Karpas-422 (cell line): ENCODE results near the gene PASD1. TPM values are rescaled to one million over a fixed set of nuclear protein-coding genes. Genes with fewer than 3 reads are reported as not detected.
A peak's percentile ranks its signal among the peaks of the same experiment; 100 is the strongest.
"Not testable (repeated sequence)": the region's sequence is repeated elsewhere in the genome, so short reads cannot be mapped to it uniquely, and the experiment has no call there.

ENCODE experiments used
- DNase-seq: peaks from one replicate; pipeline ENCODE4 v3.0.0-alpha.2; 2015
- H2AFZ ChIP-seq: fragments of 200-600 bp; sonication (generic); 2 replicates; pipeline ENCODE4 v1.6.1; 2014; ENCODE audit warnings: antibody characterized with exemption, low read length, mixed read lengths
- H3K27ac ChIP-seq: fragments of 200-600 bp; sonication (generic); 2 replicates; pipeline ENCODE4 v1.5.1; 2014; ENCODE audit warnings: mild to moderate bottlenecking, low read length, moderate library complexity
- H3K27me3 ChIP-seq: fragments of 200-600 bp; sonication (generic); 2 replicates; pipeline ENCODE4 v1.6.1; 2014; ENCODE audit warnings: low read length, mixed read lengths
- H3K36me3 ChIP-seq: fragments of 200-600 bp; sonication (generic); 2 replicates; pipeline ENCODE4 v1.6.1; 2014; ENCODE audit warnings: low read length, mixed read lengths; ENCODE audit not compliant: insufficient read depth
- H3K4me1 ChIP-seq: fragments of 200-600 bp; sonication (generic); 2 replicates; pipeline ENCODE4 v1.6.1; 2014; ENCODE audit warnings: mild to moderate bottlenecking, low read length, mixed read lengths
- H3K4me2 ChIP-seq: fragments of 200-600 bp; sonication (generic); 2 replicates; pipeline ENCODE4 v1.6.1; 2014; ENCODE audit warnings: low read length, low read depth, mild to moderate bottlenecking; ENCODE audit not compliant: poor library complexity, severe bottlenecking
- H3K4me3 ChIP-seq: fragments of 200-600 bp; sonication (generic); 2 replicates; pipeline ENCODE4 v1.5.1; 2014; ENCODE audit warnings: mild to moderate bottlenecking, antibody characterized with exemption, low read length, mixed read lengths
- H3K79me2 ChIP-seq: fragments of 200-600 bp; sonication (generic); 2 replicates; pipeline ENCODE4 v1.6.1; 2014; ENCODE audit warnings: mild to moderate bottlenecking, low read length, mixed read lengths
- H3K9ac ChIP-seq: fragments of 200-600 bp; sonication (generic); 2 replicates; pipeline ENCODE4 v1.6.0; 2014; ENCODE audit warnings: low read length
- H3K9me2 ChIP-seq: fragments of 200-600 bp; sonication (generic), shearing (Covaris generic); replicated peaks from 2 replicates; pipeline ENCODE4 v1.6.0; 2014; ENCODE audit warnings: mild to moderate bottlenecking, low read length, moderate library complexity; ENCODE audit not compliant: insufficient read depth
- H3K9me3 ChIP-seq: fragments of 300-700, 200-600 bp; sonication (generic); 2 replicates; pipeline ENCODE4 v1.6.1; 2014; ENCODE audit warnings: low read length, mixed read lengths
- H4K20me1 ChIP-seq: fragments of 200-600 bp; sonication (generic); 2 replicates; pipeline ENCODE4 v1.6.1; 2014; ENCODE audit warnings: mild to moderate bottlenecking, antibody characterized with exemption, low read length, low read depth; ENCODE audit not compliant: insufficient read depth
- total RNA-seq: library from RNA; depleted of rRNA; stranded (reverse); fragments of >200 nt; shearing (Covaris generic); gene quantifications from 2 replicates; pipeline ENCODE4 v1.2.3, GENCODE V29; 2014; ENCODE audit warnings: low replicate concordance

Gene PASD1
- total RNA-seq, 1 experiment from 2014 or later, result not detected

DNA sequence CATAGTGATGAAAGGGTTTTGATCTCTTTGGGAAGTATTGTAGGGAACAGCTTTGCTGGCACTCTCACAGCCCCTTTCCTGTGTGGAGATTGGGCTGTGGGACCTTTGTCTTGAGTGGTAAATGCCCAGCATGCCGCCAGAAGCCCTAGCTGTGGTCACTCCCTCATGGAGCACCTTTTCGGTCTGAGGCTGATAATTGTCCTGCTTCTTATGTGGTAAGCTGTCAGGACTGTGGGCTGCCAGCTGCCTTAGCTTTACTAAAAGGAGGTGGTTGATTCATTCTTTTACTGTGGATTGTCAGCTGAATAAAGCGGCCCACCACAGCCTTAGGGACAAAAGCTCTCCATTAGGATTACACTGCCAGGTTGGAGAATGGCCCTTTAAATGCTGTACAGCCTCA lies 7.1 kb downstream of the PASD1 start:
- no peak for DNase-seq
- Histone ChIP-seq H3K27me3 (no peaks in the 10 kb centered on the region), H2AFZ (no peak overlapping the region), H3K4me3 (no peak overlapping the region), H4K20me1 (no peaks in the 10 kb centered on the region), H3K9me2 (no peaks in the 10 kb centered on the region), H3K4me1 (no peaks in the 10 kb centered on the region), H3K4me2 (no peak overlapping the region), H3K36me3 (no peaks in the 10 kb centered on the region), H3K79me2 (no peaks in the 10 kb centered on the region), H3K27ac (no peak overlapping the region), H3K9ac (no peak overlapping the region), H3K9me3 (no peaks in the 10 kb centered on the region)

DNA sequence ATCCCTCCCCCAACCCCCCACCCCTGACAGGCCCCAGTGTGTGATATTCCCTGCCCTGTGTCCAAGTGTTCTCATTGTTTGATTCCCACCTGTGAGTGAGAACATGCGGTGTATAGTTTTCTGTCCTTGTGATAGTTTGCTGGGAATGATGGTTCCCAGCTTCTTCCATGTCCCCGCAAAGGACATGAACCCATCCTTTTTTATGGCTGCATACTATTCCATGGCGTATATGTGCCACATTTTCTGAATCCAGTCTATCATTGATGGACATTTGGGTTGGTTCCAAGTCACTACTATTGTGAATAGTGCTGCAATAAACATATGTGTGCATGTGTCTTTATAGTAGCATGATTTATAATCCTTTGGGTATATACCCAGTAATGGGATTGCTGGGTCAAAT lies 29.9 kb downstream of the PASD1 start:
- H3K9me2 ChIP-seq, H3K4me1 ChIP-seq, H3K9me3 ChIP-seq, H4K20me1 ChIP-seq, H3K4me3 ChIP-seq, H2AFZ ChIP-seq, H3K9ac ChIP-seq, H3K27me3 ChIP-seq, H3K79me2 ChIP-seq, H3K36me3 ChIP-seq, DNase-seq, H3K27ac ChIP-seq, H3K4me2 ChIP-seq: not testable (repeated sequence)

DNA sequence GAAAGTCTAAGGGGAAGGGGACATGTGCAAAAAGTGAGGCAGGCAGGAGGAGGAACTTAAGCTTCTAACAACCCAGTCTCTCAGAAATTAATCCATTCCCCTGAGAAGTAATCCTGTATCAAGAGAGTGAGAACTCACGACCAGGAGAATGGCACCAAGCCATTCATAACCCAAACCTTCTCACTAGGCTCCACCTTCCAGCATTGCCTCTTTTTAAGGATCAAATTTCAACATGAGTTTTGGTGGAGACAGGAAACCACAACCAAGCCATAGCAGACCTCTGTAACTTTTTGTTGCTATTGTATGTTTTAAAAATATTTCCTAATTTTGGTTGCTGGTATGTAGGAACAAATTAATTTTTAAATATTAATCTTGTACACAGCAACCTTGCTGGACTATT lies 32.8 kb downstream of the PASD1 start:
- Histone ChIP-seq H3K9ac (no peak overlapping the region), H2AFZ (no peak overlapping the region), H3K9me2 (no peaks in the 10 kb centered on the region), H3K4me3 (no peak overlapping the region), H3K79me2 (no peaks in the 10 kb centered on the region), H3K36me3 (no peaks in the 10 kb centered on the region), H4K20me1 (no peaks in the 10 kb centered on the region), H3K9me3 (no peaks in the 10 kb centered on the region), H3K27me3 (no peaks in the 10 kb centered on the region), H3K27ac (no peak overlapping the region), H3K4me1 (no peaks in the 10 kb centered on the region), H3K4me2 (no peak overlapping the region)
- no peak for DNase-seq

DNA sequence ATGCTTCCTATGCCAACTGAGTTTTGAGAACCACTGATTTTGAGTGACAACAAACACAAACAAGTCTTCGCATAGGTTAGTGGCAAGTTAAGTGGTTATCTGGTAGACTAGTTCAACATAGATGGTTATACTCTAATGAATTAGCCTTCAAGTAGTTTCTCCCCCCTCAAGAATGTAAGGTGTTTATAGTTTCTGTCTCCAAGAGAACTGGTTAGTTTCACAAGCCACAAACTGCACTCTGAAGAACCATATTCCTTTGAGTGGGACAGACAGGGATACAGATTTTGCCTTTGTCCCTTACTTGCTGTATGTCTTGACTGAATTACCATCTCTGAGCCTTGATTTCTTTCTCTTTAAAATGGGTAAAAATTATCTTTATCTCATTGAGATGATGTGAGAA lies 41.5 kb downstream of the PASD1 start:
- Histone ChIP-seq H3K36me3 (no peaks in the 10 kb centered on the region), H3K79me2 (no peaks in the 10 kb centered on the region), H3K27me3 (no peaks in the 10 kb centered on the region), H3K4me3 (no peak overlapping the region), H3K9me2 (no peaks in the 10 kb centered on the region), H3K9ac (no peak overlapping the region), H4K20me1 (no peaks in the 10 kb centered on the region), H2AFZ (no peak overlapping the region), H3K4me2 (no peak overlapping the region), H3K27ac (no peak overlapping the region), H3K4me1 (no peaks in the 10 kb centered on the region), H3K9me3 (no peaks in the 10 kb centered on the region)
- DNase-seq, result no peak

DNA sequence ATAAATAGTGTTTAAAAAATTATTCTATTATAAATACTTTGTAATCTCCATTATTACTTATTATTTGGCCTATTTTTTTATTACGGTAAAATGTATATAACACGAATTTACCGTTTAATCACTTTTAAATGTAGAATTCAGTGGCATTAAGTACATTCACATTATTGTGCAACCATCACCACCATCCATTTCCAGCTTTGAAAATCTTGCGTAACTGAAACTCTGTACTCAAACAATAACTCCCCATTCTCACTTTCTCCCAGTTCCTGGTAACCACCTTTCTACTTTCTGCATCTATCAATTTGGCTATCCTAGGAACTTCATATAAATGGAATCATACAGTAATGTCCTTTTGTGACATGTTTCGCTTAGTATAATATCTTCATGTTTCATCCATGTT lies 45.7 kb downstream of the PASD1 start:
- Histone ChIP-seq H4K20me1 (no peaks in the 10 kb centered on the region), H3K27ac (no peak overlapping the region), H3K79me2 (no peaks in the 10 kb centered on the region), H3K4me3 (no peak overlapping the region), H3K27me3 (no peaks in the 10 kb centered on the region), H3K4me2 (no peak overlapping the region), H2AFZ (no peak overlapping the region), H3K9me2 (no peaks in the 10 kb centered on the region), H3K9ac (no peak overlapping the region), H3K9me3 (no peaks in the 10 kb centered on the region), H3K4me1 (no peaks in the 10 kb centered on the region), H3K36me3 (no peaks in the 10 kb centered on the region)
- DNase-seq, result no peak

DNA sequence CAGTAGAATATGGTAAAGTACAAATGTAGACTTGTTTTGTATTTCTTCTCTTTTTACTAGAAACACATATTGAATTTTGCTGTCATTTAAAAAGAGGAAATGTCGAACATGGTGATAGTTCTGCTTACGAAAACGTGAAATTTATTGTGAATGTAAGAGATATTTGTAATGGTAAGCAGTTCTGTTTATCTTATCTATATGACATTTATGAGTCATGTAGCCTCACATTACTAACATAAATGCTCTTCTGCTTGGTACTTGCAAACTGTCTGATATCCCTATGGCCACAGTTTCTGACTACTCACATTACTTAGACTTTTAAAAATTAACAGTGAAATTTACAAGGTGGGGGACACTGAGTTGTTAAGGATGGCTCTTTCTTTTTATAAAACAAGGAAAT lies 57.9 kb downstream of the PASD1 start:
- no peak for DNase-seq
- no peaks in the 10 kb centered on the region for H4K20me1 ChIP-seq
- H2AFZ ChIP-seq, result no peak overlapping the region
- H3K9me2 ChIP-seq, result no peaks in the 10 kb centered on the region
- H3K9me3 ChIP-seq, result no peaks in the 10 kb centered on the region
- H3K27ac ChIP-seq, result no peak overlapping the region
- H3K4me2 ChIP-seq, result no peak overlapping the region
- H3K9ac ChIP-seq, result no peak overlapping the region
- no peaks in the 10 kb centered on the region for H3K79me2 ChIP-seq
- H3K4me1 ChIP-seq, result peaks cover 7% of the 10 kb centered on the region; the same call in 1 of the 2 replicates
- H3K4me3 ChIP-seq, result no peak overlapping the region
- H3K27me3 ChIP-seq, result no peaks in the 10 kb centered on the region
- no peaks in the 10 kb centered on the region for H3K36me3 ChIP-seq

DNA sequence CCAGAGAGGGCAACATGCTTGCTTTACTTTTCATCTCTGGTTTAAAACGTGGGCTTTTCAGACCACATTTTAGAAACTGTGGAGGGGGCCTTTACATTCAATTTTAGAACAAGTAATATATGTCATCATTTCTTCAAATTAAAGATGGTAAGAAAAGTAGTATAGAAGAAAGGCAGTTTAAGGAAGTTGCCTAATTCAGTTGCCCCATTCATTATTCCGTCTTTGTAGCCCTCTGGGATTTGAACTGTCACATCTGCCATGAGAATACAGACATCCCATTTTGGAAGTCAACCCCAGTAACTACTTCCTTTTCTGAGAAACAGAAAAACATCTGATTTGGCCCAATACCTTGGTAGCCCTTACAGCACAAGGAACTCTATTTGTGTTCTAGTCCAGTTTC lies 61.2 kb downstream of the PASD1 start:
- H4K20me1 ChIP-seq, result no peaks in the 10 kb centered on the region
- peaks cover 7% of the 10 kb centered on the region; the same call in 1 of the 2 replicates for H3K4me1 ChIP-seq
- H3K27ac ChIP-seq, result no peak overlapping the region
- no peak overlapping the region for H3K4me3 ChIP-seq
- peak; percentile 42 for DNase-seq
- H3K9me3 ChIP-seq, result no peaks in the 10 kb centered on the region
- H3K9ac ChIP-seq, result no peak overlapping the region
- H2AFZ ChIP-seq, result no peak overlapping the region
- no peaks in the 10 kb centered on the region for H3K36me3 ChIP-seq
- no peaks in the 10 kb centered on the region for H3K9me2 ChIP-seq
- no peaks in the 10 kb centered on the region for H3K27me3 ChIP-seq
- H3K4me2 ChIP-seq, result no peak overlapping the region
- H3K79me2 ChIP-seq, result no peaks in the 10 kb centered on the region

DNA sequence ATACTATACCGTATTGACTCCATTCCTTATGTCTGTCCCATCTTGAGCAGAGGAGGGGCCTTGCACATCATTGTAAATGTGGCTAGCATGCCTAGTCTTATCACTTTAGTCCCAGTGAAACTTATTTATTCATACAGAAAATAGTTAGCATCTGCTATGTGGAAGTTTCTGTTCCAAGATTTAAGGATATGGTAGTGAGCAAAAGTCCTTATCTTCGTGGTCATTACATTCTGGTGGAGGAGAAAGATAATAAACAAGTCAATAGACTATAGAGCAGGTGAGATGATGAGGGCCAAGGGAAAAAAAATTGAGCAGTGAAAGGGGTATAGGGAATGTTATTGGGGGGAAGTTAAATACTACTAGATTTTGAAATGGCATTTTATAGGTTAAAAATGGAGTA lies 68.3 kb downstream of the PASD1 start:
- no peaks in the 10 kb centered on the region for H3K9me3 ChIP-seq
- H3K27me3 ChIP-seq, result no peaks in the 10 kb centered on the region
- no peak for DNase-seq
- H2AFZ ChIP-seq, result no peak overlapping the region
- no peak overlapping the region for H3K27ac ChIP-seq
- H3K4me2 ChIP-seq, result no peak overlapping the region
- H3K36me3 ChIP-seq, result no peaks in the 10 kb centered on the region
- H3K9ac ChIP-seq, result no peak overlapping the region
- H4K20me1 ChIP-seq, result no peaks in the 10 kb centered on the region
- H3K4me3 ChIP-seq, result no peak overlapping the region
- H3K79me2 ChIP-seq, result no peaks in the 10 kb centered on the region
- no peaks in the 10 kb centered on the region for H3K4me1 ChIP-seq
- no peaks in the 10 kb centered on the region for H3K9me2 ChIP-seq

DNA sequence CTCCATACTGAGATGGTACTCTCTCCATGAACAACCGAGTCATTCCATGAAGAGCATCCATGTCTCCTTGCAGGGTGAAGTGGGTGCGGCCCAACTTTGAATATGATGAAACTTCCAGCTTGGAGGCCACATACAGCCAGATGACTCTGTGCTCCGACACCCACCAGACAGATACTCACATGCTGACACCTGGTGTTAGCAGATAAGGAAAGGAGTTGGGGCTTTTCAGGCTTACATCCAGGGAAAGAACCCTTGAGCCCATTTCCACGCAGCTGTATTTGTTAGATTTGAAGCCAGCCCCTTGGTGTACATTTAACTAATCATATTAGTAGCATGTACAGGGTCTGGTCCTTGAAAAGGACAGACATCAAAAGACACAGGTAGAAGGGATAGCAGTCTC lies 69.7 kb downstream of the PASD1 start:
- DNase-seq, result no peak
- no peaks in the 10 kb centered on the region for H4K20me1 ChIP-seq
- no peaks in the 10 kb centered on the region for H3K36me3 ChIP-seq
- no peaks in the 10 kb centered on the region for H3K4me1 ChIP-seq
- H3K9me2 ChIP-seq, result no peaks in the 10 kb centered on the region
- no peak overlapping the region for H3K4me2 ChIP-seq
- no peaks in the 10 kb centered on the region for H3K9me3 ChIP-seq
- no peaks in the 10 kb centered on the region for H3K27me3 ChIP-seq
- no peak overlapping the region for H3K27ac ChIP-seq
- no peak overlapping the region for H2AFZ ChIP-seq
- H3K4me3 ChIP-seq, result no peak overlapping the region
- H3K79me2 ChIP-seq, result no peaks in the 10 kb centered on the region
- no peak overlapping the region for H3K9ac ChIP-seq
